GM18870 (cell line): ENCODE data around the gene KCNIP3.

Source experiments
- ATAC-seq: cut with Tn5 transposase; IDR thresholded peaks from one replicate; pipeline ENCODE4 v1.9.1; 2021; ENCODE audit warnings: moderate library complexity; ENCODE audit not compliant: unreplicated experiment

Gene KCNIP3

GRCh38 chr2:95274291-95275150 is 22.6 kb upstream of the KCNIP3 start, which contains the start of gene PROM2:
Gene PROM2, plus strand, starts transcription at chr2:95274449. Its CDS starts 137 bp downstream, at chr2:95274586.
- no peak for ATAC-seq

GRCh38 chr2:95275151-95275515 is 22.0 kb upstream of the KCNIP3 start:
- ATAC-seq = no peak

- no peak for ATAC-seq
Measured at GRCh38 chr2:95275601-95276243, 21.4 kb upstream of the KCNIP3 start.

- ATAC-seq = no peak
Measured at GRCh38 chr2:95276244-95276887, 20.8 kb upstream of the KCNIP3 start.

GRCh38 chr2:95276888-95277245 is 20.3 kb upstream of the KCNIP3 start:
- ATAC-seq = no peak

- ATAC-seq = no peak
Measured at GRCh38 chr2:95277246-95277906, 19.8 kb upstream of the KCNIP3 start.

- ATAC-seq = no peak
Measured at GRCh38 chr2:95278051-95278471, 19.1 kb upstream of the KCNIP3 start.

GRCh38 chr2:95278637-95279225 is 18.4 kb upstream of the KCNIP3 start:
- ATAC-seq = no peak

- no peak for ATAC-seq
Measured at GRCh38 chr2:95279435-95280035, 17.6 kb upstream of the KCNIP3 start.

GRCh38 chr2:95281071-95281470 is 16.1 kb upstream of the KCNIP3 start:
- no peak for ATAC-seq

GRCh38 chr2:95281786-95282185 is 15.4 kb upstream of the KCNIP3 start:
- no peak for ATAC-seq

- no peak for ATAC-seq
Measured at GRCh38 chr2:95282458-95282857, 14.7 kb upstream of the KCNIP3 start.

GRCh38 chr2:95283562-95283961 is 13.6 kb upstream of the KCNIP3 start:
- no peak for ATAC-seq

GRCh38 chr2:95284886-95285541 is 12.1 kb upstream of the KCNIP3 start:
- ATAC-seq = no peak

- ATAC-seq = no peak
Measured at GRCh38 chr2:95285542-95285932, 11.6 kb upstream of the KCNIP3 start.

GRCh38 chr2:95287336-95287735 is 9.8 kb upstream of the KCNIP3 start:
- ATAC-seq = no peak

- no peak for ATAC-seq
Measured at GRCh38 chr2:95287806-95288205, 9.3 kb upstream of the KCNIP3 start.

- ATAC-seq = no peak
Measured at GRCh38 chr2:95289253-95289652, 7.9 kb upstream of the KCNIP3 start.

GRCh38 chr2:95291222-95291621 is 5.9 kb upstream of the KCNIP3 start:
- no peak for ATAC-seq

GRCh38 chr2:95292623-95293260 is 4.4 kb upstream of the KCNIP3 start:
- no peak for ATAC-seq
